ENCODE results near the gene E2F8.

DNA sequence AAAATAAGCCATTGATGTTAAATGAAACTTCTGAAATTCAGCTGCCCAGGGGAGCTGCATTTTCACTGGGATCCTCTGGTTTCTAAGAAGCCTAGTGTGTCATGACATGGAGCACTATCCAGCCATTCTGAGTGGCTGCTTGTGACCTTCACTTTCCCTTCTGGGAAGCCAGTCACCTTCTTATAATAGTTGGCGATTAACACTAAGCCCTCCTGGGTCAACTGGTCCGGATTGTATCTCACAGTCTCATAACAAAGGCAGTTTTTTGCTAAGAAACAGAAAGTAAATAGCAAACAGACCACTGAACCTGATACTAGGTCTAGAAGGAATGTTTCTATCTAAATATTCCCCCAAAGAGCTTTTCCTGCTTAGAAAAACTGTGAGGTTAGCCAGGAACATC is 46.8 kb downstream of the E2F8 start:
- TF ChIP-seq, protein P1, sequence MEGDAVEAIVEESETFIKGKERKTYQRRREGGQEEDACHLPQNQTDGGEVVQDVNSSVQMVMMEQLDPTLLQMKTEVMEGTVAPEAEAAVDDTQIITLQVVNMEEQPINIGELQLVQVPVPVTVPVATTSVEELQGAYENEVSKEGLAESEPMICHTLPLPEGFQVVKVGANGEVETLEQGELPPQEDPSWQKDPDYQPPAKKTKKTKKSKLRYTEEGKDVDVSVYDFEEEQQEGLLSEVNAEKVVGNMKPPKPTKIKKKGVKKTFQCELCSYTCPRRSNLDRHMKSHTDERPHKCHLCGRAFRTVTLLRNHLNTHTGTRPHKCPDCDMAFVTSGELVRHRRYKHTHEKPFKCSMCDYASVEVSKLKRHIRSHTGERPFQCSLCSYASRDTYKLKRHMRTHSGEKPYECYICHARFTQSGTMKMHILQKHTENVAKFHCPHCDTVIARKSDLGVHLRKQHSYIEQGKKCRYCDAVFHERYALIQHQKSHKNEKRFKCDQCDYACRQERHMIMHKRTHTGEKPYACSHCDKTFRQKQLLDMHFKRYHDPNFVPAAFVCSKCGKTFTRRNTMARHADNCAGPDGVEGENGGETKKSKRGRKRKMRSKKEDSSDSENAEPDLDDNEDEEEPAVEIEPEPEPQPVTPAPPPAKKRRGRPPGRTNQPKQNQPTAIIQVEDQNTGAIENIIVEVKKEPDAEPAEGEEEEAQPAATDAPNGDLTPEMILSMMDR (IDR thresholded peaks at IDR 0.05; ENCODE audit: low read depth, low read length): no peak
- no peak for TF ChIP-seq EZH2phosphoT487 (IDR thresholded peaks at IDR 0.05; ENCODE audit: low read depth)

All from OCI-LY3 (cell line).